Panc1 (cell line): ENCODE data around the gene FNIP1. TPM values are rescaled to one million over a fixed set of nuclear protein-coding genes. Genes with fewer than 3 reads are reported as not detected.
A peak's percentile ranks its signal among the peaks of the same experiment; 100 is the strongest.

Experiments
- ATAC-seq: fragments of 200-7000 bp; cut with Tn5 transposase; 2 replicates; pipeline ENCODE4 v1.9.1; 2020; ENCODE audit warnings: mild to moderate bottlenecking, moderate library complexity
- BruUV-seq: library from RNA; stranded (reverse); fragments of 400-500 nt; replicated peaks from 2 replicates; lab custom pipeline; 2021; lab: Mats Ljungman, UMichigan
- CTCF ChIA-PET: fragments of 300-600 bp; sonication (Branson Sonifier 250); formaldehyde crosslinking; loops from one replicate; lab custom pipeline; 2022; ENCODE audit warnings: antibody characterized with exemption; lab: Charles Lee
- POLR2A ChIA-PET: fragments of 300-600 bp; sonication (Branson Sonifier 250); formaldehyde crosslinking; loops from one replicate; lab custom pipeline; 2022; ENCODE audit warnings: antibody characterized with exemption; lab: Charles Lee
- DNase-seq: peaks from one replicate; pipeline ENCODE4 v3.0.0-alpha.2; 2010; ENCODE audit warnings: low read depth, low spot score
- H3K27ac ChIP-seq: 2 replicates; pipeline ENCODE4 v1.5.1; 2011; ENCODE audit warnings: mild to moderate bottlenecking, low read length, inconsistent platforms
- H3K27me3 ChIP-seq: fragments of 200-500 bp; sonication (Bioruptor generic); 2 replicates; pipeline ENCODE4 v1.6.0; 2014; ENCODE audit warnings: low read length, inconsistent platforms; ENCODE audit not compliant: control insufficient read depth, insufficient read depth
- H3K36me3 ChIP-seq: fragments of 200-500 bp; sonication (Bioruptor generic); 2 replicates; pipeline ENCODE4 v1.5.1; 2014; ENCODE audit warnings: inconsistent platforms, mild to moderate bottlenecking, low read length, moderate library complexity; ENCODE audit not compliant: control insufficient read depth, insufficient read depth
- H3K4me1 ChIP-seq: 2 replicates; pipeline ENCODE4 v1.5.1; 2011; ENCODE audit warnings: inconsistent platforms, mild to moderate bottlenecking, low read length, moderate library complexity; ENCODE audit not compliant: control insufficient read depth, insufficient read depth
- H3K4me3 ChIP-seq, 2 experiments: 2 replicates each; pipeline ENCODE4 v1.5.1; 2011 to 2012; ENCODE audit warnings: low read depth in 2 of 2, low read length in 2 of 2, mild to moderate bottlenecking in 2 of 2, inconsistent platforms in 1 of 2, moderate library complexity in 1 of 2
- H3K9me3 ChIP-seq: fragments of 200-500 bp; sonication (Bioruptor generic); 2 replicates; pipeline ENCODE4 v1.5.1; 2014; ENCODE audit warnings: low read depth, mild to moderate bottlenecking, inconsistent platforms, low read length, moderate library complexity; ENCODE audit not compliant: control insufficient read depth, insufficient read depth
- CTCF ChIP-seq: fragments of 450-650 bp; IDR thresholded peaks from 2 replicates; pipeline ENCODE4 v1.5.1; 2017; ENCODE audit warnings: mild to moderate bottlenecking
- POLR2AphosphoS5 ChIP-seq: IDR thresholded peaks from 2 replicates; pipeline ENCODE4 v1.6.1; 2012; ENCODE audit warnings: mild to moderate bottlenecking, low read depth, low read length, moderate library complexity
- REST ChIP-seq, 2 experiments: IDR thresholded peaks; 2 replicates each; pipeline ENCODE4 v1.6.1; 2011 to 2012; ENCODE audit warnings: low read depth in 2 of 2, control low read depth in 1 of 2, low read length in 1 of 2, mild to moderate bottlenecking in 1 of 2, moderate library complexity in 1 of 2; ENCODE audit not compliant: insufficient read depth in 1 of 2
- SIN3A ChIP-seq: IDR thresholded peaks from 2 replicates; pipeline ENCODE4 v1.6.1; 2012; ENCODE audit warnings: low read depth, mild to moderate bottlenecking, low read length, moderate library complexity, borderline replicate concordance; ENCODE audit not compliant: insufficient read depth
- TCF7L2 ChIP-seq: IDR thresholded peaks from 2 replicates; pipeline ENCODE4 v1.6.1; 2011; ENCODE audit warnings: mild to moderate bottlenecking, low read depth, low read length, inconsistent platforms
- in situ Hi-C: cut with HindIII; loops from 2 replicates; pipeline ENCODE4 v1.10.0; 2016; ENCODE audit warnings: low sequenced_read_pairs, low pct_unique_long_range_greater_than_20kb
- intact Hi-C: fragments of 100-400 bp; cut with micrococcal nuclease; formaldehyde crosslinking; loops from one replicate; pipeline ENCODE4 v1.10.0; 2022; ENCODE audit not compliant: unreplicated experiment
- total RNA-seq: library from RNA; stranded (reverse); gene quantifications from one replicate; pipeline ENCODE4 v1.2.1, GENCODE V29; 2021; ENCODE audit not compliant: unreplicated experiment

FNIP1 gene
- total RNA-seq, 1 experiment from 2014 or later: 48.3 TPM

DNA sequence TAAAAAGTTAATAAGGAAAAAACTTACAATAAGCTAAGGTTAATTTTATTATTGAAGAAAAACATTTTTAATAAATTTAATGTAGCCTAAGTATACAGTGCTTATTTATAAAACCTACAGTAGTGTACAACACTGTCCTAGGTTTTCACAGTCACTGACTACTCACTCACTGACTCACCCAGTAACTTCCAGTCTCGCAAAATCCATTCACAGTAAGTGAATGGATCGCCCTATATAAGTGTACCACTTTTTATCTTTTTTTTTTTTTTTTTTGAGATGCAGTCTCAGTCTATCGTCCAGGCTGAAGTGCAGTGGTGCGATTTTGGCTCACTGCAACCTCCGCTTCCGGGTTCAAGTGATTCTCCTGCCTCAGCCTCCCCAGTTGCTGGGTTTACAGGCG lies 47.7 kb downstream of the FNIP1 start:
- Histone ChIP-seq H3K36me3 (no peaks in the 10 kb centered on the region), H3K9me3 (no peaks in the 10 kb centered on the region), H3K4me3 (no peak overlapping the region), H3K4me1 (no peaks in the 10 kb centered on the region), H3K27me3 (no peaks in the 10 kb centered on the region), H3K27ac (no peak overlapping the region)
- in situ Hi-C loops (no loop called here), intact Hi-C loops (no loop called here)
- DNase-seq: peak; percentile 30
- ChIA-PET CTCF (no interaction called here), POLR2A (no interaction called here)
- ATAC-seq: peak; percentile 79
- TF ChIP-seq REST (IDR thresholded peaks at IDR 0.05; ENCODE audit: insufficient read depth in 1 of 2, low read depth in 2 of 2, low read length in 1 of 2) (no peak), POLR2AphosphoS5 (no peak), CTCF (no peak), TCF7L2 (no peak), SIN3A (no peak)
- no TSS peak for BruUV-seq

DNA sequence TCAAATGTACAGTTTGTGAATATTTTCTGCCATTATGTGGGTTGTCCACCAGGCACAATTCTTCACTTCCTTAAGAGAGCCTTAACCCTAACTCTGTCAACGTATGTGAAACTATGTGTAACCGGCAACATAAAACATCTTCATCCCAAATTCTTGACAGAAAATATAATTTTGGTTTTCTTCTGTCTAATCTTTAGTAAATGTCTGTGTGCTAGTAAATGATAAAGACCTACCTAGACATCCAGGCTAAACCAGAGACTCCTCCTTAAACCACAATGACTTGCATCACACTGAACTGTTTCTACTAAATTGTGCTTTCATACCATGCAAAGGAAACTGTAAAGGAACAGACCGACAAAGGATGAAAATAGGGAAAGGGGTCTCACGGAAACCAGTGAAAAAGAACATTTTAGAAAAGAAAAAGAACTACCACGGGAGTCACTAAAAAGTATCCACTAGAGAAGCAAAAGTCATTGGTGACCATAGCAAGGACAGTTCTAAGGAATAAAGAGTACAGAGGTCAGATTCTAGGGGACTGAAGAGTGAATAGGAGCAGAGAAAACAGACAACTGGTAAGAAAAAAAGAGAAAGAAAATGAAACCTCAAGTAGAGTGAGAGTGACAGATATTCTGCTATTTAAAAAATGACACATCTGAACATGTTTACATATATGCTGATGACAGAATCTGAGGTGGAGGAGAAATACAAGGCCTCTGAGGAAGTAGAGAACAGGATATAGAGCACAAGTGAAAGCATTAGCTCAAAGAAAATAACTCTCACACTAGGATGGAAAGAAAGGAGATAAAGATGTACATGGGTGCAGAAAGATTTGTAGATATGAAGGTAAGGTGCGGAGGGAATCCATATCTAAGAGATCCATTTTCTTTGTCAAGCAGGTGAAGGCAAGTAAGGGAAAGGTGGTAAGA lies 49.4 kb downstream of the FNIP1 start:
- TF ChIP-seq CTCF (no peak), SIN3A (no peak), POLR2AphosphoS5 (no peak), TCF7L2 (no peak)
- ATAC-seq (no peak), DNase-seq (peak; percentile 47)
- peaks cover 8% of the 10 kb centered on the region; the same call in 1 of the 2 replicates for H3K36me3 ChIP-seq
- in situ Hi-C loops: no loop called here
- ChIA-PET CTCF (no interaction called here), POLR2A (no interaction called here)
- no peaks in the 10 kb centered on the region for H3K4me1 ChIP-seq
- H3K27me3 ChIP-seq: no peaks in the 10 kb centered on the region
- intact Hi-C loops: no loop called here
- no peak overlapping the region for H3K4me3 ChIP-seq
- H3K9me3 ChIP-seq: no peaks in the 10 kb centered on the region
- BruUV-seq: no TSS peak
- H3K27ac ChIP-seq: no peak overlapping the region
